AG09319 (cell line): ENCODE results near the gene NFATC1.

Experiments used
- DNase-seq: peaks from one replicate; pipeline ENCODE4 v3.0.0-alpha.2; 2010; ENCODE audit warnings: low read depth; ENCODE audit errors: extremely low read depth
- CTCF ChIP-seq: IDR thresholded peaks from 2 replicates; pipeline ENCODE4 v1.5.1; 2011; ENCODE audit warnings: low read depth, mild to moderate bottlenecking, inconsistent platforms, low read length, moderate library complexity

Gene NFATC1

GRCh38 chr18:79568543-79569205, 172.9 kb downstream of the NFATC1 start:
- no peak for TF ChIP-seq CTCF
- DNase-seq = no peak

GRCh38 chr18:79569720-79570119, 174.0 kb downstream of the NFATC1 start:
- DNase-seq = no peak
- no peak for TF ChIP-seq CTCF

- TF ChIP-seq CTCF = no peak
- no peak for DNase-seq
Measured at GRCh38 chr18:79570266-79571201, 174.8 kb downstream of the NFATC1 start.

GRCh38 chr18:79571211-79572092, 175.7 kb downstream of the NFATC1 start:
- DNase-seq = no peak
- TF ChIP-seq CTCF = no peak

GRCh38 chr18:79572093-79572780, 176.5 kb downstream of the NFATC1 start:
- DNase-seq = no peak
- no peak for TF ChIP-seq CTCF

- DNase-seq = no peak
- no peak for TF ChIP-seq CTCF
Measured at GRCh38 chr18:79572848-79573451, 177.2 kb downstream of the NFATC1 start.
